ENCODE measurements around the gene VILL.
A peak's percentile ranks its signal among the peaks of the same experiment; 100 is the strongest.

VILL gene

DNA sequence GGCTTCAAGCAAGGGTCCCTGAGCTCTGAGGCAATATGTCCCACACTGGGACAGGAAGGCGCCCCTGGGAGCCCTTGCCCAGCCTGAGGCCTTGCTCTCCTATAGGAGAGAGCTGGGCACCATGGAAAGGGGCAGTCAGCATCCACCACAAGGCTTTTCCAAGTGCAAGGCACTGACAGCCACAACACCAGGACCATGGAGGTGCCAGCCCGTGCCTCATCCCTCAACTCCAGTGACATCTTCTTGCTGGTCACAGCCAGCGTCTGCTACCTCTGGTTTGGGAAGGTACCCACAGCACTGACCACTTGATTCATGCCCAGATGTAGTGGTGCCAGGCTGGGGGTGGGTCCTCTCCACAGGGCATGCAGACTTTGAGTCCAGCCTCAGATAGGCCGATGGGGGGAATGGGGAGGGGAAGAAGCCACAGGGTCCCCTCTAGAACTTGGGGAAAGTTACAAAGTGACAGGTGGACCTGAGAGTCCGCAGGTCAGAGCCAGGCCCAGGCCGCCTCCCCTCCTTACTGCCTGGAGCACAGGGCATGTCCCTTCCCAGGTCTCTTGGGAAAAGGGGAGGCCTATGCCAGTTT lies 11.8 kb downstream of the VILL start:
- DNase-seq = no peak

GRCh38 chr3:38002940-38003339 lies 12.4 kb downstream of the VILL start:
- DNase-seq = no peak

DNA sequence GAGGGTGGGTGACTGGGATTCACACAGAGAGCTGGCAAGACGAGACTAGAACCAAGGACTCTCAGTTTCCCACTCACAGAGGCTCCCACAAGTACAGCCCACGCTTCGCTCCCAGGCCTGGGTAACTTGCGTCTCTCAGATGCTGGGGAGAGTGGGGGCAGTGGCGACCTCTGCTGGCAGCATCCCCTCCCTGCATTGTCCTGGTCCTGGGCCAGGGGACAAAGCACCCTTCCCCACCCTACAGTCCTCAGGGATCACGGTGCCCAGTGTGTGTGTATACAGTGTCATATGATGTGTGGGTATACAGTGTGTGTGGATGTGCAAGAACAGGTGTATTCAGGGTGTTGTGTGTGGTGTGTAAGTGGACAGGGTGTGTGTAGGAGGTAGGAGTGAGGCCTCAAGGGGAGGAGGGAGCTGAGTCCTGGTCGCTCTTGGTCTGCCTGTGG lies 12.8 kb downstream of the VILL start:
- peak; percentile 82 to 83 for DNase-seq

GRCh38 chr3:38003817-38004414 lies 13.3 kb downstream of the VILL start:
- DNase-seq = no peak

GRCh38 chr3:38004415-38005075 lies 14.0 kb downstream of the VILL start:
- peak; percentile 61 to 69 for DNase-seq

DNA sequence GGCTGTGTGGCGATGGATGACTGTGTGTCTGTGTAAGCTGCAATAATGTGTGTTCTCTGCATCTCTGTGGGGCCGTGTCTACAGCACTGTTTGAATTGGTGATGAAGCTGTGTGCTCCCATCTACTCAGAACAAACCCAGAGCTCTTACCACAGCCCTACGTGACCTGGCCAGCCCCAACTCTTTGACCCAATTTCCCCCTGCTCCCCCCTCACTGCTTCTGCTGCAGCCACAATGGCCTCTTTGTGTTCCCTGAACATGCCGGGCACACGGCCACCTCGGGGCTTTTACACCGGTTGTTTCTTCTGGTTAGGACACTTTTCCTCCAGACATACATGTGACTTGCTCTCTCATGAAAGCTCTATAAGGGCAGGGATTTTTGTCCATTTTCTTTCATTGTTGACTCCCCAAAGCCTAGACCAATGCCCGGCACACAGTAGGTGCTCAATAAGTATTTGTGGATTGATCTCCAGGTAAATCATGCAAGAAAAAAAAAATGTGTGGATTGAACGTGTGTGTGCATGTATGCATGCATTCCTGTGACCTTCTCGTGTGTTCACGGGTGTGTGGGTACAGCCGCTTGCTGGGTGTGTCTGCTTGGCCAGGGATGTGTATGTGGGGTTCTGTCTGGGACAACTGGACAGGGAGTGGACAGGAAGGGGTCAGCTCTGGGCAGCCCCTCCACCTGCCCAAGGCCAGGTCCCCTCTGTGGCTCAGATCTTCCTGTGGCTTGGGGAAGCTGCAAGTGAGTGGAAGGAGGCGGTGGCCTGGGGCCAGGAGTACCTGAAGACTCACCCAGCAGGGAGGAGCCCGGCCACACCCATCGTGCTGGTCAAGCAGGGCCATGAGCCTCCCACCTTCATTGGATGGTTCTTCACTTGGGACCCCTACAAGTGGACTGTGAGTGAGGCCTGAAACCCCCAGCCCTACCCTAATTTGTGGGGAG lies 14.8 kb downstream of the VILL start:
- DNase-seq = no peak

DNA sequence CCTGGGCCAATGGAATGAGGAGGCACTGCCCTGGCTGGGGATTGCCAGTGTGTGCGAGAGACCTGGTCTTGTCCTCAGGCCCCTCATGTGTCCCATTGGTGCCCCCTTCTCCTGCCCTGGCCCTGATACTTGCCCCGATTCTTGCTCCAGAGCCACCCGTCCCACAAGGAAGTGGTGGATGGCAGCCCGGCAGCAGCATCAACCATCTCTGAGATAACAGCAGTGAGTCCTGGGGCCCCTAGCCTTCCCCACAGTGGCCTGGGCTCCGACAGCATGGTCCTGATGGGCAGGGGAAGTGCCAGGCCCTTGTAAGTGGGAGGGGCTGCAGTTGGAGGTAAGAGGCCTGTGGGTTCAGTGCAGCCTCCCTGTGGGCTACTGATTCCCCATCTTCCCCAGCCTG lies 15.4 kb downstream of the VILL start:
- DNase-seq = no peak

DNA sequence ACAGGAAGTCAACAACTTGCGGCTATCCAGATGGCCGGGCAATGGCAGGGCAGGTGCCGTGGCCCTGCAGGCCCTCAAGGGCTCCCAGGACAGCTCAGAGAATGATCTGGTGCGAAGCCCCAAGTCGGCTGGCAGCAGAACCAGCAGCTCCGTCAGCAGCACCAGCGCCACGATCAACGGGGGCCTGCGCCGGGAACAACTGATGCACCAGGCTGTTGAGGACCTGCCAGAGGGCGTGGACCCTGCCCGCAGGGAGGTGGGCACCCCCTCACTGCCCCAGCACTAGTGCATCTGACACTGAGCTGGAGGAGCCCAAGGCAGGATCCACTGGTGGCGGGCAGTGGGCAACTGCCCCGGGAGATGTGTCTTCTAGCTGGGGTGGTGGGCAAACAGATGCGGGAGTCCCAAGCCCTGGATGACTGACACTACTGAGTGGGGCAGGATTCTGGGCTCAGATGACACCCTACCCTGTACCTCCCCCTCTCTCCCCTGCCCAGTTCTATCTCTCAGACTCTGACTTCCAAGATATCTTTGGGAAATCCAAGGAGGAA lies 15.9 kb downstream of the VILL start:
- DNase-seq = no peak

- DNase-seq = no peak
These were observed 17.1 kb downstream of the VILL start for GRCh38 chr3:38007754-38008090.

DNA sequence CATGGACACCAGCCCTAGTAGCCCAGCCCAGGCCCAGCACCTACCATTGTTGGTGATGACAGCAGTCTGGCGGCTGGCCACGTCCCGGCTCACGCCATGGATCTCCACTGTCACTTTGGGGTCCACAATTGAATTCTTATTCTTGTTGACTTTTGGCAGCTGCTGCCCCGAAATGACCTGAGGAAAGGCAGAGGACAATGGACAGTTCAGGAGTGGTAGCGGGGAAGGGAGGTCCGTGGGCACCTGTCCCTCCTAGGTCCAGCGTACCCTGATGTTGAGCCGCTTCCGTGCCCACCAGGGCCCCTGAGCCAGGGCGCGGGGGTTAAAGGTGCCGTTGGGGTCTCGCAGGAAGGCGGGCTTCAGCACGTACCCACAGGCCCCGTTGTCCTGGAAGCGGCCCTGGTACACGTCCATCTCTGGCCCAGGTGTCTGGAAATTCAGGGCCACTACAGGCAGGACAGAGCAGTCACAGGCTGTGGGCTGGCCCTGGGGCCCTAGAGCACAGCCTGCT lies 17.7 kb downstream of the VILL start:
- no peak for DNase-seq

DNA sequence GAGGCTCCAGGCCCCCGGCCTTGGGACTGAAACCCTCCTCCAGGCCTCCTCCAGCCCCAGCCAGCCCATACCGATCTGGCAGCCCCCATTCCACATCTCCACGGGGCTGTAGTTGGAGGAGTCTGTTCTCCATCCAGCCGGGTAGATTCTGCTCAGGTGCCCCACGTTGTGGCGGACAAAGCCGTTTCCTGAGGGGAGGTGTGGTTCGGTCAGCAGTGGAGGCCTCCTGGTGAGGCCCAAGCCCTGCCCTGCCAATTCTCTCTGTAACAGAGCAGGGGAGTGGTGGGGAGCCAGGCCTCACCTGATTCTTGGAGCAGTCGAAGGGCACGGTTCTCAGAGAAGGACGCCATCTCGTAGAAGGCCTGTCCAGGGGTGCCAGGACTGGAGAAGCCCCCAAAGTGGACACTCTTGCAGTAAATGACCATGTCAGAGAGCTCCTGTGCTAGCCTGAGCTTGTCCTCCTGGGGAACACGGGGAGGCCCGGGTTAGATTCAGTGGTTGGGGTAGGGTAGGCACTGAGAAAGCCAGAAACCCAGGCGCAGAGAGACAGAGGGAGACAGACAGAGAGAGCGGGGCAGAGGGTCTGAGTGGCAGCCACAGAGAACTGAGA lies 18.5 kb downstream of the VILL start:
- DNase-seq = no peak

GRCh38 chr3:38009807-38010591 lies 19.4 kb downstream of the VILL start:
- DNase-seq = no peak

DNA sequence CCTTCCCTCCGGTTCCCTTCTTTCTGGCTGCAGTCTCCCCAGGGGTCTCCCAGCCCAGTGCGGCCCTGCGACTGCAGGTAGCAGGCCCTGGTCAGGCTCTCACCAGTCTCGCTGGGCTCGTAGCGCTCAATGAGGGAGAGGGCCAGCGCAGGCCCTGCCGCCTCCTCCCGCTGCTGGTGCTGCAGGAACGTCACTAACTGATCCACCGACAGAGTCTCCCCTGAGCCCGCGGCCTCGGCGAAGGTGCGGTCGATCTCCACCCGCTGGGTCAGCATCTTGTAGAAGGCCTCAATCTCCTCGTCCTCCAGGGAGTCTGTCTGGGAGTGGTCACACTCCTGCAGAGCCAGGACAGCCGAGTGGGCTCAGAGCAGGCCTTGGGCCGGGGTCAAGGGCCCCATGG lies 20.5 kb downstream of the VILL start:
- DNase-seq = no peak

GRCh38 chr3:38015485-38015884 lies 24.9 kb downstream of the VILL start:
- no peak for DNase-seq

- DNase-seq = no peak
These were observed 25.4 kb downstream of the VILL start for GRCh38 chr3:38015984-38016383.

DNA sequence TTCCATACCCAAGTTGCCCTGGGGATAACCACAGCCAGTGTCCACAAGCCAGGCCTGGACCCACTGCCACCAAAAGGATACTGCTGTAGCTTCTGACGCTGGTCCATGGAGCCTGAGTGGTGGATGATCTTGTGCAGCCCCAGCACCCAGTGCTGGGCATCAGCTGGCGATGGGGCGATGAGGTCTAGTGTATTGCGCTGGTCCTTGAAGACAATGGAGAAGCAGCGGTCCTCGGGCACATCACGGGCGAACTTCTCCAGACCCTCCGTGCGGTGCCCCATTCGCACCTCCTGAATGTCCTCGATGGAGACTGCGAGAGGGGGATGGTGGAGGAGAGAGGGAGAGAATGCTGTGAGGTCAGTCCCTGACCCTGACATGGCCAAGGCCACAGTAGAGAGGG lies 25.8 kb downstream of the VILL start:
- no peak for DNase-seq

GRCh38 chr3:38016847-38017444 lies 26.4 kb downstream of the VILL start:
- no peak for DNase-seq

- no peak for DNase-seq
These were observed 27.1 kb downstream of the VILL start for GRCh38 chr3:38017445-38018295.

DNA sequence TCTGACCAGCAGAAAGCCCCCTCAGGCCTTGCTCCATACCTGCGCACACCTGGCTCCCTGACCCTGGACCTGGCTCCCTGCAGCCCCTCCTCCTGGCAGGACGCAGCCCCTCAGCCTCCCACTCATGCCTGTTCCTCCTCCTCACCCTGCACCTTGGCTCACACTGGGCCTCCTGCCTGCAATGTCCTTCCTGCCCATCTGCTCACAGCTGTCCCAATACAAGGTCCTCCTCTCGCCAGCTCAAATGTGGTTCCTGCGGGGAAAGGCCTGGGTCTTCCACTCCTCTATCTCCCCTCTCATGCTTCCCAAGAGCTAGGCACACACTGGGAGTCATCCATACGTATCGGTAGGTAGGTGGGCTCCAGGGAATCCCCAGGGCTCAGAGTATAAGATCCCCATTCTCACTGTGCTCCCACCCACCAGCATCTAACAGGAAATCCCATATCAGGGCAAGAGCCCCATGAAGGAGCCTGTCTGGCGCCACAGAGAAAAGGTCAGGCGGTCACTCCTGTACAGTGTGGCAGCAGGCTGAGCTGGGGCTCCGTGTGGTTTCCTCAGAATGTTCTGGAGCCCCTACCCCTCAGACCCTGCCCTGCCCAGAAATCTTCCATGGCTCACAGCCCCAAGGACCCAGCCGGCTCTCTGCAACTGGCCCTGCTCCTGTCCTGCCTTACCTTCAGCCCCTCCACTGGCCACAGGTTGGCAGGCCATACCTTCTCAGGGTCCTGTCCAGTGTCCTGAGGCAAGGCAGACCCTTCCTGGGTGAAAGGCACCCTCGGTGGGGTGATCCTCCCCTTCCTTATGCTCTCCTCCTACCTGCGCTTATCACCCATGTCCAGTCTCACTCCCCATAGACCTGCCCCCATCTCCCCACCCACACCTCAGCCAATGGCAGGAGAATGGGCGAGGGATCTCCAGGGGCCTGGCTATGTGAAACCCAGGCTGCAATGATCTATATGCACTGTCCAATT lies 28.0 kb downstream of the VILL start:
- DNase-seq = no peak
